ENCODE results near the gene PDE10A.

DNA sequence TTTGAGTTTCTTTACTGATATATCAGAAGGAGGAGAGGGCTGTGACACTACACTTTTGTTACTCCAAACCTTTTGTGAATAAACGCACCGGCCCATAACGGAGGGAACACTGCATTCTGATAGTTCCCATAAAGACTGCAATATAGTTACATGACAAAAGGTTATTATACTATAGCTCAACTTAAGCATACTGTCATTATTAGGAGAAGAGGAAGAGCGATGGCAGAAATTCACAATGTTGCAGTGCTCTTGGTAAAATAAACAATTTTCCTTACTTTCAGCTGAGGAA is 2.3 kb upstream of the PDE10A start:
- TF ChIP-seq ETV6 (CRISPR knock-in tag; conservative IDR thresholded peaks at IDR 0.05) = no peak
- TF ChIP-seq, protein P1, sequence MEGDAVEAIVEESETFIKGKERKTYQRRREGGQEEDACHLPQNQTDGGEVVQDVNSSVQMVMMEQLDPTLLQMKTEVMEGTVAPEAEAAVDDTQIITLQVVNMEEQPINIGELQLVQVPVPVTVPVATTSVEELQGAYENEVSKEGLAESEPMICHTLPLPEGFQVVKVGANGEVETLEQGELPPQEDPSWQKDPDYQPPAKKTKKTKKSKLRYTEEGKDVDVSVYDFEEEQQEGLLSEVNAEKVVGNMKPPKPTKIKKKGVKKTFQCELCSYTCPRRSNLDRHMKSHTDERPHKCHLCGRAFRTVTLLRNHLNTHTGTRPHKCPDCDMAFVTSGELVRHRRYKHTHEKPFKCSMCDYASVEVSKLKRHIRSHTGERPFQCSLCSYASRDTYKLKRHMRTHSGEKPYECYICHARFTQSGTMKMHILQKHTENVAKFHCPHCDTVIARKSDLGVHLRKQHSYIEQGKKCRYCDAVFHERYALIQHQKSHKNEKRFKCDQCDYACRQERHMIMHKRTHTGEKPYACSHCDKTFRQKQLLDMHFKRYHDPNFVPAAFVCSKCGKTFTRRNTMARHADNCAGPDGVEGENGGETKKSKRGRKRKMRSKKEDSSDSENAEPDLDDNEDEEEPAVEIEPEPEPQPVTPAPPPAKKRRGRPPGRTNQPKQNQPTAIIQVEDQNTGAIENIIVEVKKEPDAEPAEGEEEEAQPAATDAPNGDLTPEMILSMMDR (CRISPR knock-in tag; IDR thresholded peaks at IDR 0.05) = no peak

Measured in HepG2 (cell line).